Endothelial cell of hepatic sinusoid (primary cell): ENCODE measurements around the gene USF3.

Source experiments
- in situ Hi-C: cut with HindIII; loops from 2 replicates; pipeline ENCODE4 v1.10.0; 2017; ENCODE audit warnings: low sequenced_read_pairs

USF3 gene

DNA sequence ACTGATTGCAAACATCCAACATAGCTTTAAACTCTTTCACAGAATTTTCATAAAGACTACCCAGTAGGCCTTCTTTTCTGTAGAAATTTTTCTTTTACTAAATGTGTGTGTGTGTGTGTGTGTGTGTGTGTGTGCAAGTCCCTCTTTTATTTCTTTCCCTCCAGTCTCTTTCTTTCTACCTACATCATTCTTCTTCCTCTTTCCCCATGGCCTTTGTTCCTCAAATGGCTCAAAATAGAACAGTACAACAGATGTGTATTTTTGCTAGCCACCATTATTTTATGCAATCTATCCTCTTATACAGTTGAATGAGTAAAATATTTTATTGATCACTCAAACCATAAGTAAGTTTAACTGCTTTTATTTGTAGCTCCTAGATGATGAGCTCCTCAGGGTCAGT is 76.4 kb downstream of the USF3 start:
- in situ Hi-C loops: no loop called here

DNA sequence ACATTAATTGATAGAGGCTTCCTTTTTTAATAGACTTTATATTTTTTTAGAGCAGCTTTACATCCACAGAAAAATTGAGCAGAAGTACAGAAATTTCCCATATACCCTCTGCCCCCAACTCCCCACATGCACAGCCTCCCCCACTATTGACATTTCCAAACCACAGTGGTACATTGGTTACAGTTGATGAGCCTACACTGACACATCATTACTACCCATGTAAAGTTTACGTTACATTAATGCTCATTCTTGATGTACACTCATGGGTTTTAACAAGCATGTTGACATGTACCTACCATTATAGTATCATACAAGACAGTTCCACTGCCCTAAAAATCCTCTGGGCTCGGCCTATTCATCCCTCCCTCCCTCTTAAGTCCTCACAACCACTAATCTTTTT is 78.7 kb downstream of the USF3 start:
- in situ Hi-C loops: no loop called here

GRCh38 chr3:113615976-113616375 is 80.5 kb downstream of the USF3 start:
- in situ Hi-C loops: no loop called here

GRCh38 chr3:113614402-113614801 is 82.0 kb downstream of the USF3 start:
- in situ Hi-C loops: no loop called here

GRCh38 chr3:113607219-113607596 is 89.2 kb downstream of the USF3 start:
- in situ Hi-C loops: no loop called here

GRCh38 chr3:113606539-113607218 is 89.8 kb downstream of the USF3 start:
- in situ Hi-C loops: no loop called here

DNA sequence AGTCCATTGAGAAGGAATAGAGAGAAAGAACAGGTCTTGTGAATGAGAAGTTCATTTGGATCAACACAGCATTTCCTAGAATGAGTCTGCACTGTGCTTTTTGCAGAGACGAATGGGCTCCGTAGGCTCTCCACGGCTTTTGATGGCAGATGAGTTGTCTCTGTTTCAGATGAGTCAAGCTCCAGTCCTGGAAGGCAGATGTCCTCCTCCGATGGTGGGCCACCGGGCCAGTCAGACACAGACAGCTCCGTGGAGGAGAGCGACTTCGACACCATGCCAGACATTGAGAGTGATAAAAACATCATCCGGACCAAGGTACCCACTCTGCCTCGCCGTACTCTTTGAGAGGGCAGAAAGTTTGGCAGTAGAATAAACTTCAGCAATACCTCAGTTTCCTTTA is 93.6 kb downstream of the USF3 start:
- in situ Hi-C loops: no loop called here

DNA sequence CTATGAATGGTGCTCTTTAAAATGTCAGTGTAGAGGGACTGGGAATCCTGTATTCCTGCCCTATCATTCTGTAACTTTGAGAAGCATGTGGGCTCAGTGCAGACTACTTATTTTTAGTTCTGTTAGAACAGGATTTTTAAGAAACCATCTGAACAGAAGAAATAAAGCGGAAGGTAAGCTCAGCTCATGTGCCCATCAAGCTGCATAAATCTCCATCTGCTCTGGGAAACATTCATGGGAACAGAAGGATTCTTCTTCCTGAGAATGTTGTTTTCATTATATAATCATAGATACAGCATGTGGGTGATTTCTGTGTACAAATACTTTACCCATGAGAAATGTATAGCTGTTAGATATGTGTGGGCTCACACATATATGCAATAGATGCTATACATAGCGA is 94.2 kb downstream of the USF3 start:
- in situ Hi-C loops: no loop called here

- in situ Hi-C loops: no loop called here
Measured at GRCh38 chr3:113601240-113601639, 95.2 kb downstream of the USF3 start.

DNA sequence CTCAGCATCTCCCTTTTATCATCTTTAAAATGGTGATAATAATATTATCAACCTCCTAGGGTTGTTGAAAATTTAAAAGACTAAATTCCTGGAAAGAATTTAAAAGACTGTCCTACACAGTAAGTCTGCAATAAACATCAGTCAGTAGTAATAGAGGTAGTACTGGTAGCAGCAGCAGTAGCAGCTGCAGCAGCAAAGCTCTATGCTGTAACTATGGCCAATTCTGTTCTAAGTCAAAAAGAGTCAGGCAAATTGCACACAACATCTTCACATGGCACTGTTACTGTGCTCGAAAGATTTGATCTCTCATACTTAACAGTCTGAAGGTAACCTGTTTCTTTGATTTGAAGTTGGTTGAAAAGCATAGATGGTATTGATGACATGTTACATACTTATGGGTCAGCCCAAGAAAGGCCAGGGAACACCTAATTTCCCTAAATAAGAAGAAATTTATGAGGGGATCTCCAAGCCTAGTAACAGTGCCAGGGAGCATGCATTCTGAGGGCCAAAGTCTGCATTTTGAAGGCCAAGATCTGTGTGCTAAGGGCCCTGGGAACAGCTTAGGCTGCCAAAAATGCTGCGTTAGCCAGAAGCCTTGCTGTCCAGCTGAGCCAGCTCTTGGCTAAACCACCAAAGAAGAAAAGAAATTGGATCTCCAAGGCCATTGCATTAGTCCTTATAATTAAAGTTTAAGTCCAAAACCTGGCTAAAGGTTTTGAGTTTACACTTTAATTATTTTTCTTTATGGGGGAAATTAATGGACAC is 95.8 kb downstream of the USF3 start:
- in situ Hi-C loops: no loop called here
